ENCODE measurements around the gene PRR20E. TPM values are rescaled to one million over a fixed set of nuclear protein-coding genes. Genes with fewer than 3 reads are reported as not detected.

Gene PRR20E
- total and polyA plus RNA-seq, 2 of the 8 experiments (the other 6 are each of a cell fraction or from before 2014, with no cell fraction given), result not detected

GRCh38 chr13:57136093-57136492, 30.9 kb upstream of the PRR20E start (continued):
- TF ChIP-seq, protein P1, sequence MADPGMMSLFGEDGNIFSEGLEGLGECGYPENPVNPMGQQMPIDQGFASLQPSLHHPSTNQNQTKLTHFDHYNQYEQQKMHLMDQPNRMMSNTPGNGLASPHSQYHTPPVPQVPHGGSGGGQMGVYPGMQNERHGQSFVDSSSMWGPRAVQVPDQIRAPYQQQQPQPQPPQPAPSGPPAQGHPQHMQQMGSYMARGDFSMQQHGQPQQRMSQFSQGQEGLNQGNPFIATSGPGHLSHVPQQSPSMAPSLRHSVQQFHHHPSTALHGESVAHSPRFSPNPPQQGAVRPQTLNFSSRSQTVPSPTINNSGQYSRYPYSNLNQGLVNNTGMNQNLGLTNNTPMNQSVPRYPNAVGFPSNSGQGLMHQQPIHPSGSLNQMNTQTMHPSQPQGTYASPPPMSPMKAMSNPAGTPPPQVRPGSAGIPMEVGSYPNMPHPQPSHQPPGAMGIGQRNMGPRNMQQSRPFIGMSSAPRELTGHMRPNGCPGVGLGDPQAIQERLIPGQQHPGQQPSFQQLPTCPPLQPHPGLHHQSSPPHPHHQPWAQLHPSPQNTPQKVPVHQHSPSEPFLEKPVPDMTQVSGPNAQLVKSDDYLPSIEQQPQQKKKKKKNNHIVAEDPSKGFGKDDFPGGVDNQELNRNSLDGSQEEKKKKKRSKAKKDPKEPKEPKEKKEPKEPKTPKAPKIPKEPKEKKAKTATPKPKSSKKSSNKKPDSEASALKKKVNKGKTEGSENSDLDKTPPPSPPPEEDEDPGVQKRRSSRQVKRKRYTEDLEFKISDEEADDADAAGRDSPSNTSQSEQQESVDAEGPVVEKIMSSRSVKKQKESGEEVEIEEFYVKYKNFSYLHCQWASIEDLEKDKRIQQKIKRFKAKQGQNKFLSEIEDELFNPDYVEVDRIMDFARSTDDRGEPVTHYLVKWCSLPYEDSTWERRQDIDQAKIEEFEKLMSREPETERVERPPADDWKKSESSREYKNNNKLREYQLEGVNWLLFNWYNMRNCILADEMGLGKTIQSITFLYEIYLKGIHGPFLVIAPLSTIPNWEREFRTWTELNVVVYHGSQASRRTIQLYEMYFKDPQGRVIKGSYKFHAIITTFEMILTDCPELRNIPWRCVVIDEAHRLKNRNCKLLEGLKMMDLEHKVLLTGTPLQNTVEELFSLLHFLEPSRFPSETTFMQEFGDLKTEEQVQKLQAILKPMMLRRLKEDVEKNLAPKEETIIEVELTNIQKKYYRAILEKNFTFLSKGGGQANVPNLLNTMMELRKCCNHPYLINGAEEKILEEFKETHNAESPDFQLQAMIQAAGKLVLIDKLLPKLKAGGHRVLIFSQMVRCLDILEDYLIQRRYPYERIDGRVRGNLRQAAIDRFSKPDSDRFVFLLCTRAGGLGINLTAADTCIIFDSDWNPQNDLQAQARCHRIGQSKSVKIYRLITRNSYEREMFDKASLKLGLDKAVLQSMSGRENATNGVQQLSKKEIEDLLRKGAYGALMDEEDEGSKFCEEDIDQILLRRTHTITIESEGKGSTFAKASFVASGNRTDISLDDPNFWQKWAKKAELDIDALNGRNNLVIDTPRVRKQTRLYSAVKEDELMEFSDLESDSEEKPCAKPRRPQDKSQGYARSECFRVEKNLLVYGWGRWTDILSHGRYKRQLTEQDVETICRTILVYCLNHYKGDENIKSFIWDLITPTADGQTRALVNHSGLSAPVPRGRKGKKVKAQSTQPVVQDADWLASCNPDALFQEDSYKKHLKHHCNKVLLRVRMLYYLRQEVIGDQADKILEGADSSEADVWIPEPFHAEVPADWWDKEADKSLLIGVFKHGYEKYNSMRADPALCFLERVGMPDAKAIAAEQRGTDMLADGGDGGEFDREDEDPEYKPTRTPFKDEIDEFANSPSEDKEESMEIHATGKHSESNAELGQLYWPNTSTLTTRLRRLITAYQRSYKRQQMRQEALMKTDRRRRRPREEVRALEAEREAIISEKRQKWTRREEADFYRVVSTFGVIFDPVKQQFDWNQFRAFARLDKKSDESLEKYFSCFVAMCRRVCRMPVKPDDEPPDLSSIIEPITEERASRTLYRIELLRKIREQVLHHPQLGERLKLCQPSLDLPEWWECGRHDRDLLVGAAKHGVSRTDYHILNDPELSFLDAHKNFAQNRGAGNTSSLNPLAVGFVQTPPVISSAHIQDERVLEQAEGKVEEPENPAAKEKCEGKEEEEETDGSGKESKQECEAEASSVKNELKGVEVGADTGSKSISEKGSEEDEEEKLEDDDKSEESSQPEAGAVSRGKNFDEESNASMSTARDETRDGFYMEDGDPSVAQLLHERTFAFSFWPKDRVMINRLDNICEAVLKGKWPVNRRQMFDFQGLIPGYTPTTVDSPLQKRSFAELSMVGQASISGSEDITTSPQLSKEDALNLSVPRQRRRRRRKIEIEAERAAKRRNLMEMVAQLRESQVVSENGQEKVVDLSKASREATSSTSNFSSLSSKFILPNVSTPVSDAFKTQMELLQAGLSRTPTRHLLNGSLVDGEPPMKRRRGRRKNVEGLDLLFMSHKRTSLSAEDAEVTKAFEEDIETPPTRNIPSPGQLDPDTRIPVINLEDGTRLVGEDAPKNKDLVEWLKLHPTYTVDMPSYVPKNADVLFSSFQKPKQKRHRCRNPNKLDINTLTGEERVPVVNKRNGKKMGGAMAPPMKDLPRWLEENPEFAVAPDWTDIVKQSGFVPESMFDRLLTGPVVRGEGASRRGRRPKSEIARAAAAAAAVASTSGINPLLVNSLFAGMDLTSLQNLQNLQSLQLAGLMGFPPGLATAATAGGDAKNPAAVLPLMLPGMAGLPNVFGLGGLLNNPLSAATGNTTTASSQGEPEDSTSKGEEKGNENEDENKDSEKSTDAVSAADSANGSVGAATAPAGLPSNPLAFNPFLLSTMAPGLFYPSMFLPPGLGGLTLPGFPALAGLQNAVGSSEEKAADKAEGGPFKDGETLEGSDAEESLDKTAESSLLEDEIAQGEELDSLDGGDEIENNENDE (IDR thresholded peaks at IDR 0.05; ENCODE audit: insufficient replicate concordance, low read length), result no peak
- TF ChIP-seq CTBP2 (IDR thresholded peaks at IDR 0.05; ENCODE audit: borderline replicate concordance, insufficient read depth, insufficient read length, low read length) (no peak), POLR2A (IDR thresholded peaks at IDR 0.05; ENCODE audit: control extremely low read depth in 1 of 2, low read depth in 2 of 2, low read length in 2 of 2) (no peak), EZH2 (IDR thresholded peaks at IDR 0.05; ENCODE audit: low read depth, low read length, severe bottlenecking) (no peak), JUND (IDR thresholded peaks at IDR 0.05; ENCODE audit: low read length) (no peak), RFX5 (IDR thresholded peaks at IDR 0.05; ENCODE audit: borderline replicate concordance, low read depth, low read length) (no peak), BRCA1 (IDR thresholded peaks at IDR 0.05; ENCODE audit: low read depth, low read length) (no peak), CHD1 (IDR thresholded peaks at IDR 0.05; ENCODE audit: low read depth, low read length) (no peak), KDM5A (IDR thresholded peaks at IDR 0.05; ENCODE audit: low read length) (no peak), RBBP5 (IDR thresholded peaks at IDR 0.05; ENCODE audit: borderline replicate concordance, low read depth, low read length) (no peak)
- TF ChIP-seq, protein P2, sequence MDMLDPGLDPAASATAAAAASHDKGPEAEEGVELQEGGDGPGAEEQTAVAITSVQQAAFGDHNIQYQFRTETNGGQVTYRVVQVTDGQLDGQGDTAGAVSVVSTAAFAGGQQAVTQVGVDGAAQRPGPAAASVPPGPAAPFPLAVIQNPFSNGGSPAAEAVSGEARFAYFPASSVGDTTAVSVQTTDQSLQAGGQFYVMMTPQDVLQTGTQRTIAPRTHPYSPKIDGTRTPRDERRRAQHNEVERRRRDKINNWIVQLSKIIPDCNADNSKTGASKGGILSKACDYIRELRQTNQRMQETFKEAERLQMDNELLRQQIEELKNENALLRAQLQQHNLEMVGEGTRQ (IDR thresholded peaks at IDR 0.05; ENCODE audit: low read length), result no peak
